NCI-H1092 (cell line): ENCODE data around the gene MAP3K5.
A peak's percentile ranks its signal among the peaks of the same experiment; 100 is the strongest.
"Not testable (repeated sequence)": the region's sequence is repeated elsewhere in the genome, so short reads cannot be mapped to it uniquely, and the experiment has no call there.

Experiments used
- DNase-seq: peaks from one replicate; lab custom pipeline; 2025; lab: John Stamatoyannopoulos, UW

MAP3K5 gene, protein sequence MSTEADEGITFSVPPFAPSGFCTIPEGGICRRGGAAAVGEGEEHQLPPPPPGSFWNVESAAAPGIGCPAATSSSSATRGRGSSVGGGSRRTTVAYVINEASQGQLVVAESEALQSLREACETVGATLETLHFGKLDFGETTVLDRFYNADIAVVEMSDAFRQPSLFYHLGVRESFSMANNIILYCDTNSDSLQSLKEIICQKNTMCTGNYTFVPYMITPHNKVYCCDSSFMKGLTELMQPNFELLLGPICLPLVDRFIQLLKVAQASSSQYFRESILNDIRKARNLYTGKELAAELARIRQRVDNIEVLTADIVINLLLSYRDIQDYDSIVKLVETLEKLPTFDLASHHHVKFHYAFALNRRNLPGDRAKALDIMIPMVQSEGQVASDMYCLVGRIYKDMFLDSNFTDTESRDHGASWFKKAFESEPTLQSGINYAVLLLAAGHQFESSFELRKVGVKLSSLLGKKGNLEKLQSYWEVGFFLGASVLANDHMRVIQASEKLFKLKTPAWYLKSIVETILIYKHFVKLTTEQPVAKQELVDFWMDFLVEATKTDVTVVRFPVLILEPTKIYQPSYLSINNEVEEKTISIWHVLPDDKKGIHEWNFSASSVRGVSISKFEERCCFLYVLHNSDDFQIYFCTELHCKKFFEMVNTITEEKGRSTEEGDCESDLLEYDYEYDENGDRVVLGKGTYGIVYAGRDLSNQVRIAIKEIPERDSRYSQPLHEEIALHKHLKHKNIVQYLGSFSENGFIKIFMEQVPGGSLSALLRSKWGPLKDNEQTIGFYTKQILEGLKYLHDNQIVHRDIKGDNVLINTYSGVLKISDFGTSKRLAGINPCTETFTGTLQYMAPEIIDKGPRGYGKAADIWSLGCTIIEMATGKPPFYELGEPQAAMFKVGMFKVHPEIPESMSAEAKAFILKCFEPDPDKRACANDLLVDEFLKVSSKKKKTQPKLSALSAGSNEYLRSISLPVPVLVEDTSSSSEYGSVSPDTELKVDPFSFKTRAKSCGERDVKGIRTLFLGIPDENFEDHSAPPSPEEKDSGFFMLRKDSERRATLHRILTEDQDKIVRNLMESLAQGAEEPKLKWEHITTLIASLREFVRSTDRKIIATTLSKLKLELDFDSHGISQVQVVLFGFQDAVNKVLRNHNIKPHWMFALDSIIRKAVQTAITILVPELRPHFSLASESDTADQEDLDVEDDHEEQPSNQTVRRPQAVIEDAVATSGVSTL (N-terminal part only)

GRCh38 chr6:136792410-136793262 is at the start of gene MAP3K5:
TSS of gene MAP3K5 (minus strand) at chr6:136792477. CDS start at chr6:136792157, 320 bp downstream.
- DNase-seq = peak; percentile 76

DNA sequence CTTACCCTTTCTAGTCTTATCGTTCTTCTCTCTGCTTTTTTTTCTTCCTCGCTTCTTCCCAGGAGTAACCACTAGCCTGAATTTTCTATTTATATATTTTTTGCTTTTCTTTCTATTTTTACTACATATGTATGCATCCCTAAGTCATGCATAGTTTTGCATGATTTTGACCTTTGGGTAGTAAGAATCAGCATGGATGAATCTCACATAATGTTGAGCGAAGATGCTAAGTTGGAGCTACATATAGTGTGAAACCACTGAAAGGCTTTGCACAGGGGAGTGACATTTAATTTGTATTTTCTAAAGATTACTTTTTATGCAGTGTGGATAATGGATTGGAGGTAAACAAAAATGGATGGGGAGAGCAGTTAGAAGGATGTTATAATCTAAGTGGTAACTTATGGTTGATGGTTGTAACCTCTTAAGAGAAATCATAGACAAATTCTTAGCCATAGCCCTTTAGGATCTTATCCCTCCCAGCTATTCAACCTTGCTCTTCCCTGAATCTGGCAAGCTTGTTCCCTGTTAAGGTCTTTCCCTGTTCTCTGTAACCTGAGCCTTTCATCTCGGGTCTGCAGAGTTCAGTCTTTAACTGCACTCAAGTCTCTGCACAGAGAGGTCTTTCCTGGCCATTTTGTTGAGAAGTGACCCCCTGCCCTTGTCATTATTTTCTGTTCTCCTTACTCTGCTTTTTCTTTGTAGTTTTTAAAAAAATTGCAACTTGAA is 48.2 kb upstream of the MAP3K5 start:
- no peak for DNase-seq

DNA sequence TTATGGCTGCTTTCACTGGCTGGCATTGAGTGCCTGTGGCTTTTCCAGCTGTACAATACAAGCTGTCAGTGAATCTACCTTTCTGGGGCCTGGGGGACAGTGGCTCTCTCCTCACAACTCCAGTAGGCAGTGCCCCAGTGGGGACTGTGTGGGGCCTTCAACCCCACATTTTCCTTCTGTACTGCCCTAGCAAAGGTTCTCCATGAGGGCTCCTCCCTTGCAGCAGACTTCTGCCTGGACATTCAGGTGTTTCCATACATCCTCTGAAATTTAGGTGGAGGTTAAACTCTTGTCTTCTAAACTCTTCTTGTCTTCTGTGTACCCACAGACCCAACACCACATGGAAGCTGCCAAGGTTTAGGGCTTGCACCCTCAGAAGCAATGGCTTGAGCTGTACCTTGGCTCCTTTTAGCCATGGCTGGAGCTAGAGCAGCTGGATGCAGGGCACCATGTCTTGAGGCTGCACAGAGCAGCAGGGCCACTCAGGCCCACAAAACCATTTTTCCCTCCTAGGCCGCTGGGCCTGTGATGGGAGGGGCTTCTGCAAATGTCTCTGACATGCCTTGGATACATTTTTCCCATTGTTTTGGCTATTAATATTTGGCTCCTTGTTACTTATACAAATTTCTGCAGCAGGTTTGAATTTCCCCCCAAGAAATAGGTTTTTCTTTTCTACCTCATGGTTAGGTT is 39.7 kb upstream of the MAP3K5 start:
- DNase-seq = no peak

DNA sequence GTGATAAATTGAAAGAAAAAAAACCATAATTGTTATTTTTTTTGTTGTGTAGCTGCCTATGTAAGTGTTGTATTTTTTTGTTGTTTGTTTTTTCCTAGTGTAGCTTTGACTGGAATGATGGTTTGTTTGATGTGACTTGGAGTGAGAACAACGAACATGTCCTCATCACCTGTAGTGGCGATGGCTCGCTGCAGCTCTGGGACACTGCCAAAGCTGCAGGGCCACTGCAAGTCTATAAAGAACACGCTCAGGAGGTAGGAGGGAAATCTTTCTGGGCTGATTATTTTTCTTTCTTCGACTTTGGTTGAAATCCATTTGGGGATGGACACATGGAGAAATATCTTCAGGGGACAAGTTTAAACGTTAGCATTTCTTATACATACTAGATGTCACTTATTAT is 33.9 kb upstream of the MAP3K5 start:
- DNase-seq = no peak

GRCh38 chr6:136823128-136823660 is 30.9 kb upstream of the MAP3K5 start:
- DNase-seq = no peak

DNA sequence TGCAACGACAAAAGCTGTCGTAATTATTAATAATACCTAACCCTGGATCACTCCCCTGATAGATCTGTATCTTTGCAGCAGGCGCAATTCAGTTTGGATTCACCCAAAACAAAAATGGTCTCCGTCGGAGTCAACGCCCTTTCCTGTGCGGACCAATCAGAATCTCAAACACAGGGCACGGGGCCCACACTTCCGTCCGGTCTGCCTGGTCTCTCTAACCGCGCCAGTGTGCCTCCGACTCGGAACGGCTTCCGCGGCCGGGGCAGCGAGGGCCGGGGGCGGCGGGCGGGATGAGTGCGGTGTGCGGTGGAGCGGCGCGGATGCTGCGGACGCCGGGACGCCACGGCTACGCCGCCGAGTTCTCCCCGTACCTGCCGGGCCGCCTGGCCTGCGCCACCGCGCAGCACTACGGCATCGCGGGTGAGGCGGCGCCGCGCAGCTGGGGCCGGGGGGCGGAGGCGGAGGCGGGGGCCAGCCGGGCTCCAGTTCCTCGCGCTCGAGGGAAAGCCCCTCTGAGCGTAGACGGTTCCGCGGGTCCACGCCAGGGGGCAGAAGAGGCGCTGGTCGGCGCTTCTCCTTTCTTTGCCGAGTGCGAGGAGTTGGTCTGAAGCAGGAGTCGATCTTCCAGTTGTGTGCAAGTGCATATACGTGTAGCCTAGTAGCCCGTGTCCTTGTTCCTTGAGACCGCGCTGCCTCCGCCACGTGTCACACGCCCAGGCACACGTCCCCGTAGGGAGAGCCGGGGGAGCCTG is 30.3 kb upstream of the MAP3K5 start, which contains the start of gene PEX7:
PEX7 (plus strand) TSS at position 217 of the 752 bp plus-strand sequence; CDS start at position 291, 74 bp downstream.
- peak; percentile 73 for DNase-seq

GRCh38 chr6:136822046-136822375 is 29.7 kb upstream of the MAP3K5 start:
- DNase-seq = no peak

GRCh38 chr6:136820561-136820960 is 28.3 kb upstream of the MAP3K5 start:
- no peak for DNase-seq

DNA sequence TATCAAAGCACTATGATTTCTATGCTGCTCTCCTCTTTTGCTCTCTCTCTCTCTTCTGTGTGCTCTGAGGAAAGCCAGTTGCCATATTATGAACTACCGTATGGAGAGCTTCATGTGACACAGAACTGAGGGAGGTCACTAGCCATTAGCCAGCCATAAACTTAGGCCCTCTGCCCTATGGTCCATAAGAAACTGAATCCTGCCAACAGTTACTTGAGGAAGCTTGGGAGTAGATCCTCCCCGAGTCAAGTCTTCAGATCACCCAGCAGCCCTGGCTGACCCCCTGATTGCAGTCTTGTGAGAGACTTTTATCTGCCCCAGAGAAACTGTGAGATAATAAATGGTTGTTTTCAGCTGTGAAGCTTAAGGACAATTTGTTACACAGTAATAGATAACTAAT is 24.4 kb upstream of the MAP3K5 start:
- no peak for DNase-seq

GRCh38 chr6:136815608-136816007 is 23.3 kb upstream of the MAP3K5 start:
- not testable (repeated sequence) for DNase-seq

- no peak for DNase-seq
These were observed 19.9 kb upstream of the MAP3K5 start for GRCh38 chr6:136812174-136812573.

DNA sequence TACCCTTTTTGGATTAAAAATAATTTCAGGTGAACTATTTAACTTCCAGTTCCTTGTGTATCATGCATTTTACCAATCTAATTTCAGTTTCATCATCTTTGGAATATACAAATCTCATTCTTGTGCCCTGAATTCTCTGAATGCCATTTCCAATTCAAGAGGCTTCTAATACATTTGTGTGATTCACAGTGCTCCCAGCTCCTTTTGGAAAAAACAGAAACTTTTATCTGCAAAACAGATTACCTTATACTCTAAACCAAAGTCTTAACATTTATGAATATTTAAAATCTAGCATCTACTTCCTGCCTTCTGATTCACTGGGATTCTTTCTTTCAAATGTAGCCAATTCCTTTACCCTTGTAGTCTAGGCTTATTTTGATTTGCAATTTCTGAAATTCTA is 19.0 kb upstream of the MAP3K5 start:
- no peak for DNase-seq

GRCh38 chr6:136809091-136809860 is 17.0 kb upstream of the MAP3K5 start:
- no peak for DNase-seq

DNA sequence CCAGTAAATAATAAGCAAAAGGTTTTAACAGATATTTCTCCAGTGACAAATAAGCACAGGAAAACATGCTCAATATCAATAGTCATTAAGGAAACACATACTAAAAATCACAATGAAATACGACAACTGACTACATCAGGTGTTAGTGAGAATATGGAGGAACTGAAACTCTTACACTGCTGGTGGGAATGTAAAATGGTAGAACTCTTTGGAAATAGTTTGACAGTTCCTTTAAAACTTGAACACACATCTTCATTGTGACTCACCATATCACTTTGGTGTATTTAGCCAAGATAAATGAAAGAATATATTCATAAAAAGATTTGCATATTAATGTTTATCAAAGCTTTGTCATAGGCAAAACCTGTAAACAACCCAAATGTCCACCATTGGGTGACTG is 11.3 kb upstream of the MAP3K5 start:
- no peak for DNase-seq

GRCh38 chr6:136801581-136801980 is 9.3 kb upstream of the MAP3K5 start:
- DNase-seq = no peak

- DNase-seq = no peak
These were observed 5.8 kb upstream of the MAP3K5 start for GRCh38 chr6:136798044-136798443.

GRCh38 chr6:136795996-136796395 is 3.7 kb upstream of the MAP3K5 start:
- DNase-seq = no peak

GRCh38 chr6:136795386-136795785 is 3.1 kb upstream of the MAP3K5 start:
- no peak for DNase-seq
